ENCODE results near the gene NDRG4. TPM values are rescaled to one million over a fixed set of nuclear protein-coding genes. Genes with fewer than 3 reads are reported as not detected.

The NDRG4 gene
- total and polyA plus RNA-seq, 2 experiments from 2014 or later: 16.3 to 32.1 TPM

GRCh38 chr16:58518083-58518979 is 18.4 kb downstream of the NDRG4 start (continued):
- TF ChIP-seq REST (IDR thresholded peaks at IDR 0.05; ENCODE audit: unreplicated experiment): no peak
- TF ChIP-seq CREB1 (CRISPR knock-in tag; IDR thresholded peaks at IDR 0.05; ENCODE audit: low read depth): no peak
- TF ChIP-seq JUNB (IDR thresholded peaks at IDR 0.05; ENCODE audit: unreplicated experiment): no peak
- TF ChIP-seq ZNF331 (CRISPR knock-in tag; IDR thresholded peaks at IDR 0.05; ENCODE audit: low read depth): no peak
- no peak for TF ChIP-seq NANOG (IDR thresholded peaks at IDR 0.05; ENCODE audit: borderline replicate concordance)
- no peak for TF ChIP-seq ETS1 (IDR thresholded peaks at IDR 0.05)
- TF ChIP-seq EZH2phosphoT487 (IDR thresholded peaks at IDR 0.05; ENCODE audit: unreplicated experiment): no peak
- no peak for TF ChIP-seq STAT1 (IDR thresholded peaks at IDR 0.05; ENCODE audit: unreplicated experiment)
- TF ChIP-seq CTCF (conservative IDR thresholded peaks at IDR 0.05; ENCODE audit: low read depth in 2 of 2): no peak
- no peak for TF ChIP-seq EZH2 (IDR thresholded peaks at IDR 0.05; ENCODE audit: low read depth, unreplicated experiment)
- no peak for TF ChIP-seq POLR2AphosphoS5 (IDR thresholded peaks at IDR 0.05; ENCODE audit: low read depth)
- TF ChIP-seq ZNF114 (CRISPR knock-in tag; IDR thresholded peaks at IDR 0.05): no peak

- Histone ChIP-seq H3K79me2 (replicated peaks; ENCODE audit: insufficient read depth) (peaks cover 32% of the 10 kb centered on the region), H3K27me3 (ENCODE audit: insufficient read depth) (no peaks in the 10 kb centered on the region), H3K27ac (ENCODE audit: low read depth) (no peak overlapping the region), H3K4me1 (ENCODE audit: insufficient read depth) (peaks cover 13% of the 10 kb centered on the region), H2AFZ (no peak overlapping the region), H3F3A (replicated peaks; ENCODE audit: low read depth) (peaks cover 46% of the 10 kb centered on the region), H3K4me3 (no peak overlapping the region), H3K9me2 (ENCODE audit: insufficient read depth) (no peaks in the 10 kb centered on the region), H3K36me3 (ENCODE audit: insufficient read depth) (peaks cover 69% of the 10 kb centered on the region), H4K20me1 (replicated peaks; ENCODE audit: insufficient read depth) (peaks cover 31% of the 10 kb centered on the region), H3K4me2 (no peak overlapping the region)
- DNase-seq (ENCODE audit: low spot score): no peak
- Mint-ChIP-seq H3K9me3 (no peaks in the 10 kb centered on the region), H3K27ac (no peak overlapping the region), H3K4me3 (no peak overlapping the region), H3K4me1 (peaks cover 9% of the 10 kb centered on the region), H3K36me3 (ENCODE audit: low read depth) (peaks cover 85% of the 10 kb centered on the region), H3K27me3 (ENCODE audit: insufficient read depth, low read depth, poor library complexity) (peaks cover 19% of the 10 kb centered on the region)
- no peak for ATAC-seq
- TF ChIP-seq STAT1 (IDR thresholded peaks at IDR 0.05; ENCODE audit: unreplicated experiment) (no peak), CREB1 (CRISPR knock-in tag; IDR thresholded peaks at IDR 0.05; ENCODE audit: low read depth) (no peak), ETS1 (IDR thresholded peaks at IDR 0.05) (no peak), CTCF (conservative IDR thresholded peaks at IDR 0.05; ENCODE audit: low read depth in 2 of 2) (no peak), ZNF331 (CRISPR knock-in tag; IDR thresholded peaks at IDR 0.05; ENCODE audit: low read depth) (no peak), JUNB (IDR thresholded peaks at IDR 0.05; ENCODE audit: unreplicated experiment) (no peak), EZH2phosphoT487 (IDR thresholded peaks at IDR 0.05; ENCODE audit: unreplicated experiment) (no peak)
Observed at GRCh38 chr16:58518980-58519368, 19.0 kb downstream of the NDRG4 start.
